ENCODE data around the gene TMEM158.

- no peak for TF ChIP-seq CTCF (IDR thresholded peaks at IDR 0.05)
- TF ChIP-seq EP300 (IDR thresholded peaks at IDR 0.05) = no peak
- TF ChIP-seq POLR2AphosphoS5 (IDR thresholded peaks at IDR 0.05) = no peak
These were observed 32.2 kb upstream of the TMEM158 start for GRCh38 chr3:45258317-45258716.

Data from sigmoid colon (tissue), 4 donors.